Activated CD4-positive, alpha-beta T cell treated with anti-CD3 and anti-CD28 coated beads, Interleukin-2, amount 10 ng/mL, durations not matched to agents 7 days and 5 days (primary cell): Measurements from ENCODE around the gene LAPTM4A. TPM values are rescaled to one million over a fixed set of nuclear protein-coding genes. Genes with fewer than 3 reads are reported as not detected.

Source experiments
- CTCF ChIA-PET: fragments of 350-600 bp; sonication (Branson Sonifier 250); formaldehyde crosslinking; loops from one replicate; lab custom pipeline; 2021; ENCODE audit warnings: antibody characterized with exemption; lab: Charles Lee
- POLR2A ChIA-PET: fragments of 350-600 bp; sonication (Branson Sonifier 250); formaldehyde crosslinking; loops from one replicate; lab custom pipeline; 2021; ENCODE audit warnings: antibody characterized with exemption; lab: Charles Lee
- DNase-seq: peaks from one replicate; pipeline ENCODE4 v3.0.0-alpha.2; 2020
- H3K27ac Mint-ChIP-seq: one replicate; pipeline ENCODE4 v1.8.0; 2021; ENCODE audit warnings: mild to moderate bottlenecking, moderate library complexity, mixed read lengths
- H3K27me3 Mint-ChIP-seq: one replicate; pipeline ENCODE4 v1.8.0; 2021; ENCODE audit warnings: mixed read lengths
- H3K36me3 Mint-ChIP-seq: one replicate; pipeline ENCODE4 v1.8.0; 2021; ENCODE audit warnings: low read depth, mixed read lengths
- H3K4me1 Mint-ChIP-seq: one replicate; pipeline ENCODE4 v1.8.0; 2021; ENCODE audit warnings: mixed read lengths
- H3K4me3 Mint-ChIP-seq: one replicate; pipeline ENCODE4 v1.8.0; 2021; ENCODE audit warnings: mild to moderate bottlenecking, moderate library complexity, mixed read lengths
- H3K9me3 Mint-ChIP-seq: one replicate; pipeline ENCODE4 v1.8.0; 2021; ENCODE audit warnings: mixed read lengths
- total RNA-seq, 2 experiments: library from RNA; stranded (reverse); gene quantifications; one replicate each; pipeline ENCODE4 v1.2.3, GENCODE V29; 2021

Gene LAPTM4A
- total RNA-seq, 2 experiments from 2014 or later, result 26.3 to 52.1 TPM

DNA sequence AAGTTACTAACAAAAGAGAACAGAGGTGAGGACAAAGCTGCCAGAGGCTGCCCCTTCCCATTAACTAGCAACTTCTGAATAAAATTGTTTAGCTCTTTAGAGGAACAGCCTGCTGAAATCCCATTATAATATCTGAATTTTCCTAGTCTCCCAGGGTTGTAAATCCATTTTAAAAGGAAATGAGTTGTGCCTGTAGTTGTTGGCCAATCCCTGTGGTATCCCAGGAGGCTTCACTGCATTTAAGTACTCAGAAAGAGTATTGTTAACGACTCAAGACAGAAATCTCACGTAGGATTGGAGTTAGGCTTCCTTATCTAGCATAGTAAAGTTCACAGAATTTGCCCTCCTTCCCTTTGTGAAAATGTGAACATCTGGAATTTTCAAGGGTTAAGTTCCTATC lies 8.9 kb downstream of the LAPTM4A start:
- CTCF ChIA-PET, result no interaction called here
- H3K27ac Mint-ChIP-seq, result no peak overlapping the region
- peaks cover 3% of the 10 kb centered on the region for H3K4me1 Mint-ChIP-seq
- H3K36me3 Mint-ChIP-seq, result peaks cover 20% of the 10 kb centered on the region
- POLR2A ChIA-PET, result no interaction called here
- no peaks in the 10 kb centered on the region for H3K27me3 Mint-ChIP-seq
- no peak for DNase-seq
- no peaks in the 10 kb centered on the region for H3K9me3 Mint-ChIP-seq
- H3K4me3 Mint-ChIP-seq, result no peak overlapping the region

GRCh38 chr2:20040489-20041172 lies 10.8 kb downstream of the LAPTM4A start:
- Mint-ChIP-seq H3K9me3 (no peaks in the 10 kb centered on the region), H3K27ac (no peak overlapping the region), H3K27me3 (no peaks in the 10 kb centered on the region), H3K36me3 (peaks cover 36% of the 10 kb centered on the region), H3K4me1 (peaks cover 14% of the 10 kb centered on the region), H3K4me3 (no peak overlapping the region)
- ChIA-PET POLR2A (no interaction called here), CTCF (interaction anchor here (0.6 to 1.5 kb wide), 3 partner anchors 8 to 25 kb away, joined by 4 to 5 read pairs (median 4); no protein-coding TSS in a partner anchor)
- no peak for DNase-seq

DNA sequence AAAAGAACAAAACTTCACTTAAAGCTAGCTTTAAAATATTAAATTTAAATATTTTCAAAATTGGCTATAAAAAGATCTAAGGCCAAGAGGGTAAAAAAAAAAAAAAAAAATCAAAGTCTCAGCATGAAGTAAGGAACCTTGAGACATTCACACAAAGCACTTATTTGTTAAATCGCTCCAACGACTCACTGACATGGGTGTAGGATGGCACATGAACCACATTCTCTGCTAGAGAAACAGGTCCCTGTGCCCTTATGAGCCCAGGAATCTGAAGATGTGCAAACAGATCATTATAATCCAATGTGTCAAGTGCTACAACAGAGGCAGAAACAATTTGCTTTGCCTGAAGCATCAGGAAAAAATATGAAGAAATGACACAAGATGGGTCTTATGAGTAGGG lies 13.8 kb downstream of the LAPTM4A start:
- ChIA-PET POLR2A (no interaction called here), CTCF (interaction anchor here (0.7 kb wide), 1 partner anchor 328 kb away, joined by 4 read pairs; no protein-coding TSS in a partner anchor)
- Mint-ChIP-seq H3K4me1 (peaks cover 14% of the 10 kb centered on the region), H3K36me3 (peaks cover 53% of the 10 kb centered on the region), H3K27me3 (no peaks in the 10 kb centered on the region), H3K9me3 (no peaks in the 10 kb centered on the region), H3K4me3 (no peak overlapping the region), H3K27ac (no peak overlapping the region)
- no peak for DNase-seq

DNA sequence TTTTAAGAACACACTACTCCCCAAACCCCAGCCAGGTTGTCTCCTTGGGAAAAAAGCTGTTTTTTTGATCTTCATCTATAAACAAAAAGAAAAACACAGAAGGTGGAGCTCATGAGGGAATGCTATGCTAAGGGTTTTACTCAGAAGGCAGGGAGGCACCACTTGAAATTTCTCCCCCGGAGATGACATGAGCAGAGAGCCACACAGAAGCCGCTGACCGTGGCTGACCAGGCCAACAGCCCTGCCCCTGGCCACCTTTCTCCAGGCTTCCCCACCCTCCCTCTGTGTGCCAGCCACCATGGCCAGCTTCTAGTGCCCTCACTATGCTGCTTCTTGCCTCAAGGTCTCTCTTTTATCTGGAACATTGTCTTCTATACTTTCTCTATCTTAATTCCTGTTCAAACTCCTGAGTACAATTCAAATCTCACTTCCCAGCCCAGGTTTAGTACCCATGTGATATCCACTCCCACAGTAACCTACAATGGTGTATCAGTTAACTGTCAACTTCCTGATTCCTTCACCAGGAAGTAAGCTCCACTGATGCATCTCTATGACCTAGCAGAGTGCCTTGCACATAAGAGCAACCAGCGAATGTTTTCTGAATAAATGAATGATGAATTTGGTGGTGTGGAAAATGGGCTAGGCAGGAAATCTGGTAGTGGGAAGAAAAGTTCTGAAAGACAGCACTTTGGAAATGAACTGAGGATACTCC lies 15.3 kb downstream of the LAPTM4A start:
- Mint-ChIP-seq H3K27me3 (no peaks in the 10 kb centered on the region), H3K4me1 (peaks cover 14% of the 10 kb centered on the region), H3K4me3 (no peak overlapping the region), H3K9me3 (no peaks in the 10 kb centered on the region), H3K36me3 (peaks cover 68% of the 10 kb centered on the region), H3K27ac (peak overlapping the region; percentile 71)
- no peak for DNase-seq
- ChIA-PET POLR2A (interaction anchor here (0.7 kb wide), 1 partner anchor 10 kb away, joined by 3 read pairs; no protein-coding TSS in a partner anchor), CTCF (interaction anchor here (0.7 to 2.0 kb wide), 3 partner anchors 16 to 20 kb away, joined by 3 to 6 read pairs (median 4); no protein-coding TSS in a partner anchor)

GRCh38 chr2:20034821-20035220 lies 16.6 kb downstream of the LAPTM4A start:
- Mint-ChIP-seq H3K4me1 (peaks cover 14% of the 10 kb centered on the region), H3K36me3 (peaks cover 71% of the 10 kb centered on the region), H3K27ac (no peak overlapping the region), H3K27me3 (no peaks in the 10 kb centered on the region), H3K4me3 (no peak overlapping the region), H3K9me3 (no peaks in the 10 kb centered on the region)
- POLR2A ChIA-PET, result no interaction called here
- CTCF ChIA-PET, result interaction anchor here (0.8 to 1.1 kb wide), 2 partner anchors 12 to 68 kb away, joined by 3 to 4 read pairs; no protein-coding TSS in a partner anchor
- no peak for DNase-seq

DNA sequence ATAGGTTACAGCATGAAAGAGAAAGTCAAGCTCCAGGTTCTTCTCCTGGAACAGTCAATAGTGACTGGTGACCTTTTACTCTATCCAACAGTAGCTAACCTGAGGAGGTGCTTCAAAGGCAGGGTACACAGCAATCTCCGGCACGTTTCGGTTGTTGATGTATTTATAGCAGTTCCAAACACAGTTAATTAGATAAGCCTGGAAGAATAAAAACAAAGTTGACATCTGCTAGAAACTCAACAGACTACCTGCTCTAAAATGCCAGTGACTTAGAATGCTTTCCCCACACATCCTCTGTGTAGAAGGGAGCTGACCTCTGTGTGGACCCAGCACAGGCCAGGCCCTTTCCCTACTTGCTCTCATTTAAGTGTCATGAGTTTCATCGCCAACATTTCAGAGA lies 17.2 kb downstream of the LAPTM4A start:
- no peak overlapping the region for H3K27ac Mint-ChIP-seq
- no peak overlapping the region for H3K4me3 Mint-ChIP-seq
- ChIA-PET CTCF (interaction anchor here (0.8 to 1.1 kb wide), 2 partner anchors 13 to 68 kb away, joined by 3 to 4 read pairs; no protein-coding TSS in a partner anchor), POLR2A (no interaction called here)
- H3K36me3 Mint-ChIP-seq, result peaks cover 76% of the 10 kb centered on the region
- no peaks in the 10 kb centered on the region for H3K27me3 Mint-ChIP-seq
- H3K4me1 Mint-ChIP-seq, result peaks cover 14% of the 10 kb centered on the region
- no peak for DNase-seq
- no peaks in the 10 kb centered on the region for H3K9me3 Mint-ChIP-seq

- Mint-ChIP-seq H3K27me3 (no peaks in the 10 kb centered on the region), H3K9me3 (no peaks in the 10 kb centered on the region), H3K4me3 (no peak overlapping the region), H3K36me3 (peaks cover 80% of the 10 kb centered on the region), H3K27ac (no peak overlapping the region), H3K4me1 (peaks cover 14% of the 10 kb centered on the region)
- ChIA-PET CTCF (no interaction called here), POLR2A (no interaction called here)
- DNase-seq, result no peak
These were observed 18.1 kb downstream of the LAPTM4A start for GRCh38 chr2:20033322-20033721.

DNA sequence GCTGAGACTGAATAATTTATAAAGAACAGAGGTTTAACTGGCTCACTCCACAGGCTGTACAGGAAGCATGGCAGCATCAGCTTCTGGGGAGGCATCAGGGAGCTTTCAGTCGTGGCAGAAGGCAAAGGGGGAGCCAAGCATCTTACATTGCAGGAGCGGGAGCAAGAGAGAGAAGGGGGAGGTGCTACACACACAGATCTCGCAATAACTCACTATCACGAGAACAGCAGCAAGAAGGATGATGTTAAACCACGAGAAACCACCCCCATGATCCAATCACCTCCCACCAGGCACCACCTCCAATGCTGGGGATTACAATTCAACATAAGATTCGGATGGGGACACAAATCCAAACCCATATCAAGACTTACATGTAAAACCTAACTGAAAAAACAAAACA lies 21.2 kb downstream of the LAPTM4A start:
- DNase-seq, result no peak
- H3K4me3 Mint-ChIP-seq, result no peak overlapping the region
- no peaks in the 10 kb centered on the region for H3K27me3 Mint-ChIP-seq
- POLR2A ChIA-PET, result no interaction called here
- no peak overlapping the region for H3K27ac Mint-ChIP-seq
- CTCF ChIA-PET, result no interaction called here
- H3K9me3 Mint-ChIP-seq, result no peaks in the 10 kb centered on the region
- peaks cover 60% of the 10 kb centered on the region for H3K36me3 Mint-ChIP-seq
- no peaks in the 10 kb centered on the region for H3K4me1 Mint-ChIP-seq

- H3K4me1 Mint-ChIP-seq, result no peaks in the 10 kb centered on the region
- no peak overlapping the region for H3K27ac Mint-ChIP-seq
- ChIA-PET CTCF (no interaction called here), POLR2A (interaction anchor here (0.8 kb wide), 1 partner anchor 54 kb away, joined by 3 read pairs; no protein-coding TSS in a partner anchor)
- no peaks in the 10 kb centered on the region for H3K27me3 Mint-ChIP-seq
- H3K9me3 Mint-ChIP-seq, result peaks cover 1% of the 10 kb centered on the region
- H3K36me3 Mint-ChIP-seq, result peaks cover 46% of the 10 kb centered on the region
- H3K4me3 Mint-ChIP-seq, result no peak overlapping the region
- no peak for DNase-seq
These were observed 23.6 kb downstream of the LAPTM4A start for GRCh38 chr2:20027705-20028434.

GRCh38 chr2:20027260-20027677 lies 24.2 kb downstream of the LAPTM4A start:
- POLR2A ChIA-PET, result no interaction called here
- peaks cover 4% of the 10 kb centered on the region for H3K9me3 Mint-ChIP-seq
- no peak overlapping the region for H3K4me3 Mint-ChIP-seq
- H3K4me1 Mint-ChIP-seq, result no peaks in the 10 kb centered on the region
- no peak for DNase-seq
- CTCF ChIA-PET, result no interaction called here
- no peak overlapping the region for H3K27ac Mint-ChIP-seq
- H3K27me3 Mint-ChIP-seq, result no peaks in the 10 kb centered on the region
- peaks cover 40% of the 10 kb centered on the region for H3K36me3 Mint-ChIP-seq

GRCh38 chr2:20025065-20025786 lies 26.2 kb downstream of the LAPTM4A start:
- no peaks in the 10 kb centered on the region for H3K27me3 Mint-ChIP-seq
- peaks cover 31% of the 10 kb centered on the region for H3K36me3 Mint-ChIP-seq
- peaks cover 16% of the 10 kb centered on the region for H3K9me3 Mint-ChIP-seq
- POLR2A ChIA-PET, result no interaction called here
- no peak overlapping the region for H3K4me3 Mint-ChIP-seq
- CTCF ChIA-PET, result no interaction called here
- DNase-seq, result no peak
- H3K27ac Mint-ChIP-seq, result no peak overlapping the region
- H3K4me1 Mint-ChIP-seq, result no peaks in the 10 kb centered on the region

DNA sequence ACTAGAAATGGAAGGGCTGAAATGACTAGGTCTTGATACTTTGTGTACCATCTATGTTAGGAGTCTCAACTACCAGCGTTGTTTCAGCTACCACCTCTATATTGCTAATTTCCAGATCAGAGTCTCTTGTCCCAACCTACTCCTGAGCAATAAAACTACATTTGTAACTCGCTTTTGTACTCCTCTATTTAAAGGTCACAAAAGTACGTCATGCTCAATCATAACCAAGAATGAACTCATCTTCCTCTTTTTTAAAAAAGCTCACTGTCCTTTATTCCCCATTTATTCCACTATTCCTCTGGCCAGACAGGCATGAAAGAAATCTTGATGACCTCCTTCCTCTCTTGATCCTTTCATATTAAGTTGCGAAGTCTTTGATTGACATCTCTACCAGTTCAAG lies 27.7 kb downstream of the LAPTM4A start:
- CTCF ChIA-PET, result interaction anchor here (0.6 to 1.3 kb wide), 2 partner anchors 9 to 873 kb away, joined by 3 to 7 read pairs; no protein-coding TSS in a partner anchor
- Mint-ChIP-seq H3K27ac (no peak overlapping the region), H3K4me3 (no peak overlapping the region), H3K9me3 (peaks cover 16% of the 10 kb centered on the region), H3K27me3 (no peaks in the 10 kb centered on the region), H3K36me3 (peaks cover 16% of the 10 kb centered on the region), H3K4me1 (no peaks in the 10 kb centered on the region)
- no peak for DNase-seq
- POLR2A ChIA-PET, result no interaction called here
